T-helper 22 cell (primary cell): ENCODE measurements around the gene ISG20L2.
A peak's percentile ranks its signal among the peaks of the same experiment; 100 is the strongest.

Experiments
- DNase-seq: peaks from one replicate; pipeline ENCODE4 v3.0.0-alpha.2; 2020; ENCODE audit warnings: low read depth

ISG20L2 gene

GRCh38 chr1:156706657-156707416 lies 21.7 kb downstream of the ISG20L2 start:
- DNase-seq, result no peak

GRCh38 chr1:156705918-156706656 lies 22.5 kb downstream of the ISG20L2 start:
- peak; percentile 42 for DNase-seq

- DNase-seq, result no peak
These were observed 23.1 kb downstream of the ISG20L2 start, which contains the start of gene CRABP2 for GRCh38 chr1:156705321-156705917. TSS of gene CRABP2 (minus strand) at chr1:156705583. CDS start at chr1:156705446, 137 bp downstream.

- no peak for DNase-seq
These were observed 23.6 kb downstream of the ISG20L2 start for GRCh38 chr1:156704930-156705320.

GRCh38 chr1:156704166-156704711 lies 24.3 kb downstream of the ISG20L2 start:
- DNase-seq, result no peak

- DNase-seq, result no peak
These were observed 24.8 kb downstream of the ISG20L2 start for GRCh38 chr1:156703741-156704140.

GRCh38 chr1:156703336-156703735 lies 25.2 kb downstream of the ISG20L2 start:
- DNase-seq, result no peak

- DNase-seq, result no peak
These were observed 27.6 kb downstream of the ISG20L2 start for GRCh38 chr1:156700736-156701531.

GRCh38 chr1:156698995-156699394 lies 29.6 kb downstream of the ISG20L2 start:
- no peak for DNase-seq

- DNase-seq, result no peak
These were observed 31.1 kb downstream of the ISG20L2 start for GRCh38 chr1:156697481-156697880.

GRCh38 chr1:156696755-156697154 lies 31.8 kb downstream of the ISG20L2 start:
- DNase-seq, result no peak

GRCh38 chr1:156694690-156694962 lies 33.9 kb downstream of the ISG20L2 start:
- no peak for DNase-seq

- no peak for DNase-seq
These were observed 34.5 kb downstream of the ISG20L2 start for GRCh38 chr1:156693848-156694689.

GRCh38 chr1:156692925-156693847 lies 35.4 kb downstream of the ISG20L2 start:
- no peak for DNase-seq

- DNase-seq, result no peak
These were observed 36.1 kb downstream of the ISG20L2 start for GRCh38 chr1:156692441-156692924.

- no peak for DNase-seq
These were observed 36.7 kb downstream of the ISG20L2 start for GRCh38 chr1:156691665-156692440.

- DNase-seq, result no peak
These were observed 37.4 kb downstream of the ISG20L2 start for GRCh38 chr1:156691191-156691590.

GRCh38 chr1:156690675-156691036 lies 37.9 kb downstream of the ISG20L2 start:
- no peak for DNase-seq
